ENCODE data around the gene BRF1.
"Not testable (repeated sequence)": the region's sequence is repeated elsewhere in the genome, so short reads cannot be mapped to it uniquely, and the experiment has no call there.

BRF1 gene

GRCh38 chr14:105287249-105288102 lies 13.3 kb downstream of the BRF1 start:
- no peak for DNase-seq

GRCh38 chr14:105286759-105287144 lies 14.0 kb downstream of the BRF1 start:
- no peak for DNase-seq

- no peak for DNase-seq
Measured at GRCh38 chr14:105285174-105285573, 15.6 kb downstream of the BRF1 start.

- no peak for DNase-seq
Measured at GRCh38 chr14:105283899-105284298, 16.9 kb downstream of the BRF1 start.

- no peak for DNase-seq
Measured at GRCh38 chr14:105283028-105283427, 17.8 kb downstream of the BRF1 start.

GRCh38 chr14:105282098-105282725 lies 18.6 kb downstream of the BRF1 start:
- DNase-seq = no peak

GRCh38 chr14:105281371-105282097 lies 19.3 kb downstream of the BRF1 start:
- no peak for DNase-seq

- no peak for DNase-seq
Measured at GRCh38 chr14:105280525-105280924, 20.3 kb downstream of the BRF1 start.

- DNase-seq = no peak
Measured at GRCh38 chr14:105279642-105280361, 21.0 kb downstream of the BRF1 start.

GRCh38 chr14:105277448-105277847 lies 23.4 kb downstream of the BRF1 start:
- DNase-seq = not testable (repeated sequence)

- no peak for DNase-seq
Measured at GRCh38 chr14:105275267-105275946, 25.4 kb downstream of the BRF1 start.

GRCh38 chr14:105274637-105275036 lies 26.2 kb downstream of the BRF1 start:
- DNase-seq = no peak

GRCh38 chr14:105273062-105273461 lies 27.7 kb downstream of the BRF1 start:
- no peak for DNase-seq

- no peak for DNase-seq
Measured at GRCh38 chr14:105272623-105273022, 28.2 kb downstream of the BRF1 start.

- DNase-seq = no peak
Measured at GRCh38 chr14:105271224-105271890, 29.4 kb downstream of the BRF1 start.

- DNase-seq = no peak
Measured at GRCh38 chr14:105269405-105269804, 31.4 kb downstream of the BRF1 start.

- DNase-seq = no peak
Measured at GRCh38 chr14:105268736-105269354, 32.0 kb downstream of the BRF1 start.

GRCh38 chr14:105267820-105268548 lies 32.8 kb downstream of the BRF1 start:
- DNase-seq = no peak

- DNase-seq = no peak
Measured at GRCh38 chr14:105261781-105262180, 39.0 kb downstream of the BRF1 start.

GRCh38 chr14:105260959-105261358 lies 39.8 kb downstream of the BRF1 start:
- no peak for DNase-seq

- no peak for DNase-seq
Measured at GRCh38 chr14:105258846-105259245, 42.0 kb downstream of the BRF1 start.
